ENCODE results near the gene ADISSP. TPM values are rescaled to one million over a fixed set of nuclear protein-coding genes. Genes with fewer than 3 reads are reported as not detected.

The ADISSP gene
- total RNA-seq, 1 donor from 2014 or later, result 34.8 TPM

DNA sequence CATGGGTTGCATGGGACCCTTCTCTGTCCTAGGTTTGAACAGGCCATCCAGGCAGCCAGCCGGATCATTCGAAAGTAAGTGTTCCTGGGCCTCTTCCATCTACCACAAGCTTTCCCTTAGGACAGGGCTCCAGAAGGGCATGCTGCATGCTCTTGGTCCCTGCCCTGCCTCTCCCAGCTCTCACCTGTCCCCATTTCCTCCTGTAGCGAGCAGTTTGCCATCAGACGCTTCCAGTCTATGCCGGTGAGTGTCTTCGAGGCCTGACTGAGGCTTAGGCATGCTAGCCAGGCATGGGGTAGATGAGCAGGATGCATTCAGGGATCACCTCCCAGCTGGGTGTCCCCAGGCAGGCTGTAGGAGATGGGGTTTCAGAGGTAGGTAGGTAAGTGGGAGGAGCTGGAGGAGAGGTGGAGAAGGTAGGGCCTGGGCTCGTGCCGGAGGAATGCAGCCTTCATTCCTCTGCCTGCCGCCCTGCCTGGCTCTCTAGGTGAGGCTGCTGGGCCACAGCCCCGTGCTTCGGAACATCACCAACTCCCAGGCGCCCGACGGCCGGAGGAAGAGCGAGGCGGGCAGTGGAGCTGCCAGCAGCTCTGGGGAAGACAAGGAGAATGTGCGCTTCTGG lies 32.8 kb upstream of the ADISSP start:
- H3K4me3 ChIP-seq (ENCODE audit: low read depth, low read length), result no peak overlapping the region
- H3K36me3 ChIP-seq (ENCODE audit: control insufficient read depth, insufficient read depth, low read length), result peaks cover 1% of the 10 kb centered on the region
- no peaks in the 10 kb centered on the region for H3K27me3 ChIP-seq (ENCODE audit: control insufficient read depth, insufficient read depth, low read length)
- TF ChIP-seq, protein P1, sequence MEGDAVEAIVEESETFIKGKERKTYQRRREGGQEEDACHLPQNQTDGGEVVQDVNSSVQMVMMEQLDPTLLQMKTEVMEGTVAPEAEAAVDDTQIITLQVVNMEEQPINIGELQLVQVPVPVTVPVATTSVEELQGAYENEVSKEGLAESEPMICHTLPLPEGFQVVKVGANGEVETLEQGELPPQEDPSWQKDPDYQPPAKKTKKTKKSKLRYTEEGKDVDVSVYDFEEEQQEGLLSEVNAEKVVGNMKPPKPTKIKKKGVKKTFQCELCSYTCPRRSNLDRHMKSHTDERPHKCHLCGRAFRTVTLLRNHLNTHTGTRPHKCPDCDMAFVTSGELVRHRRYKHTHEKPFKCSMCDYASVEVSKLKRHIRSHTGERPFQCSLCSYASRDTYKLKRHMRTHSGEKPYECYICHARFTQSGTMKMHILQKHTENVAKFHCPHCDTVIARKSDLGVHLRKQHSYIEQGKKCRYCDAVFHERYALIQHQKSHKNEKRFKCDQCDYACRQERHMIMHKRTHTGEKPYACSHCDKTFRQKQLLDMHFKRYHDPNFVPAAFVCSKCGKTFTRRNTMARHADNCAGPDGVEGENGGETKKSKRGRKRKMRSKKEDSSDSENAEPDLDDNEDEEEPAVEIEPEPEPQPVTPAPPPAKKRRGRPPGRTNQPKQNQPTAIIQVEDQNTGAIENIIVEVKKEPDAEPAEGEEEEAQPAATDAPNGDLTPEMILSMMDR (IDR thresholded peaks at IDR 0.05; ENCODE audit: insufficient read depth, low read length, poor library complexity, severe bottlenecking), result no peak
- no peak for DNase-seq (ENCODE audit: low read depth)

DNA sequence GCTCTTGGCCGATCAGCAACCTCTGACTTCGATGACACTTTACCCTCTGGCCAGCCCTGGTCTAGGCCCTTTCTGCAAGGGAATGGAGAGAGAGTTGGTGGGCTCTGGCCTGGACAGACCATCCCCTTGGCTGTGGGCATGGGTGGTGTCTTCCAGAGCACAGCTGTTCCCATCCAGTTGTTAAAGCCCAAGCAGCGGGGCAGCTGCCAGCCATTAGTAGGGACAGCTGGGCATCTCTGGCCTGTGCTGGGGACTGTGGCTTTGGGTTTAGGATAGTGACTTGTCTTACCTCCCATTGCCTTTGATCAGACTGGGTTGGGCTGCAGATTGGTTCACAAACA lies 31.3 kb upstream of the ADISSP start:
- peaks cover 1% of the 10 kb centered on the region for H3K36me3 ChIP-seq (ENCODE audit: control insufficient read depth, insufficient read depth, low read length)
- DNase-seq (ENCODE audit: low read depth), result no peak
- H3K27me3 ChIP-seq (ENCODE audit: control insufficient read depth, insufficient read depth, low read length), result no peaks in the 10 kb centered on the region
- TF ChIP-seq, protein P1 (IDR thresholded peaks at IDR 0.05; ENCODE audit: insufficient read depth, low read length, poor library complexity, severe bottlenecking), result no peak
- no peak overlapping the region for H3K4me3 ChIP-seq (ENCODE audit: low read depth, low read length)

DNA sequence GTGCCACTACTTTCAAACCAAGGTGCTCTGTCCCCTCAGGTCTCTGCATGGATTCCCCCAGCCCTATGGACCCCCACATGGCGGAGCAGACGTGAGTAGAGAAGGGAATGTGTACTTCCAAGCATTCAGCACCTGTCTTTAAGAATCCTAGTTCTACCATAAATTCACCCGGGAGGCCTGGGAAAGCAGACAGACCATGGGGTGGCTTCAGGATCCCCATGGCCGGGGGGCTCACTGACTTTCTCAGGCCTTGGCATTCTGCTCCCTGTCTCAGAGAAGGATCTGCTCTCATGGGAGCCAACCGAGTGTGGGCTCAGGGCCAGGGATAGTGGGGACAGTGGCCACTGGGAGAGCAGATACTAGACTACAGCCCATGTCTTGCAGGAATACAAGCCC lies 30.8 kb upstream of the ADISSP start:
- no peak for DNase-seq (ENCODE audit: low read depth)
- Histone ChIP-seq H3K4me3 (ENCODE audit: low read depth, low read length) (no peak overlapping the region), H3K36me3 (ENCODE audit: control insufficient read depth, insufficient read depth, low read length) (peaks cover 1% of the 10 kb centered on the region), H3K27me3 (ENCODE audit: control insufficient read depth, insufficient read depth, low read length) (no peaks in the 10 kb centered on the region)
- TF ChIP-seq, protein P1 (IDR thresholded peaks at IDR 0.05; ENCODE audit: insufficient read depth, low read length, poor library complexity, severe bottlenecking), result no peak

DNA sequence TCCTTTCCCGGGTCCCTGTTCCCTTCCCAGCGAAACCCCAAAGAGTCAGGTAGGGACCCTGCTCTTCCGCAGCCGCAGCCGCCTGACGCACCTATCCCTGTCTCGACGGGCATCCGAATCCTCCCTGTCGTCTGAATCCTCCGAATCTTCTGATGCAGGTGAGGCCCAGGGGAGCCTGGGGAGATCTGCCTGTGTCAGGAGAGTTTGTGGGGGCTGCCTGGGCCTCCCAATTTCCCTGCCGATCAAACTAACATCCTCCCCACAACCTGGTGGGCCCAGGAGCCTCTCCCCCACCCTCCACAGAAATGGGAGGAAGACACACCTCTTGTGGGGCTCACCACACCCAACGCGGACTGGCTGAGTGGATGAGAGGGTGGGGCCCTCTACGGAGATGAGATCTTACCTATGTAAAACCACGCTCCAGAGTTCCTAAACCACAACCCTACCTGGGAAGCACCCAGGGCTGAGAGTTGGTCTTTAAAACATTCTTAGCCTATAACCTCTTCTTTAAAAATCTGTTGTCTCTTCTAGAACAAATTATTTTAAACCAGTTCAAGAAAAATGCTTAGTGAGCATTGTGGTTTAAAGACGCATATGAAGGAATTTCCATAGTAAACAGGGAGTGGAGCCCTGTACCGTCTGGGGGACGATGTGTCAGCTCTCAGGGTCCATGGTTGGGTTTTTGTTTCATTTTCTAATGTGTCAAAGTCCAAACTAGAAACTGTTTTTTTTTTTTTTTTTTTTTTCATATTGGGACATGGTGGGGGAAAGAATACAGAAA lies 30.2 kb upstream of the ADISSP start:
- Histone ChIP-seq H3K27me3 (ENCODE audit: control insufficient read depth, insufficient read depth, low read length) (no peaks in the 10 kb centered on the region), H3K4me3 (ENCODE audit: low read depth, low read length) (peak overlapping the region; percentile 83), H3K36me3 (ENCODE audit: control insufficient read depth, insufficient read depth, low read length) (no peaks in the 10 kb centered on the region)
- TF ChIP-seq, protein P1 (IDR thresholded peaks at IDR 0.05; ENCODE audit: insufficient read depth, low read length, poor library complexity, severe bottlenecking), result no peak
- no peak for DNase-seq (ENCODE audit: low read depth)

DNA sequence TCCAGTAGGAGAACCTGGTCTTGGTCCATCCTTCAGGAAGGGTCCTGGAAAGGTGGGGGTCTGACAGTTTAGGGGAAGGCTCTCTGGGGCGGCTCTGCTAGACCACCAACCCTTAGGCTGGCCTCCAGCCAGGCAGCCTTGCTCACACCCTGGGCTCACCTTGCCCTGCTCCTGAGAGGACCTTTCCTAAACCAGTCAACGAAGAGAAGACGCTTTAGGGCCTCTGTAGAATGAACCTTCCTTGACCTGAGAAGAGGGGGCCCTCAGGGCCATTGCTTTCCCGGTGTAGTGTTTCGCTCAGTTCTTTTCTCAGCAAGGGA lies 29.6 kb upstream of the ADISSP start:
- no peaks in the 10 kb centered on the region for H3K27me3 ChIP-seq (ENCODE audit: control insufficient read depth, insufficient read depth, low read length)
- no peaks in the 10 kb centered on the region for H3K36me3 ChIP-seq (ENCODE audit: control insufficient read depth, insufficient read depth, low read length)
- TF ChIP-seq, protein P1 (IDR thresholded peaks at IDR 0.05; ENCODE audit: insufficient read depth, low read length, poor library complexity, severe bottlenecking), result no peak
- DNase-seq (ENCODE audit: low read depth), result no peak
- peak overlapping the region; percentile 83 for H3K4me3 ChIP-seq (ENCODE audit: low read depth, low read length)

Measured in kidney epithelial cell (primary cell).